BJ (cell line): ENCODE measurements around the gene PRTN3. TPM values are rescaled to one million over a fixed set of nuclear protein-coding genes. Genes with fewer than 3 reads are reported as not detected.
"Not testable (repeated sequence)": the region's sequence is repeated elsewhere in the genome, so short reads cannot be mapped to it uniquely, and the experiment has no call there.

Source experiments
- CTCF ChIA-PET: fragments of 350-600 bp; formaldehyde crosslinking; extraction: SDS; loops from one replicate; lab custom pipeline; 2021; ENCODE audit warnings: antibody characterized with exemption, inconsistent platforms; lab: Yijun Ruan, JAX
- POLR2A ChIA-PET: fragments of 300-600 bp; sonication (Branson Sonifier 250); formaldehyde crosslinking; extraction: SDS; loops from one replicate; lab custom pipeline; 2021; ENCODE audit warnings: antibody characterized with exemption; lab: Charles Lee
- DNase-seq: peaks from one replicate; pipeline ENCODE4 v3.0.0-alpha.2; 2011; ENCODE audit warnings: low read depth
- H3K27me3 ChIP-seq: 2 replicates; pipeline ENCODE4 v1.6.0; 2011; ENCODE audit warnings: low read length; ENCODE audit not compliant: control insufficient read depth, insufficient read depth
- H3K36me3 ChIP-seq: 2 replicates; pipeline ENCODE4 v1.5.1; 2011; ENCODE audit warnings: low read length; ENCODE audit not compliant: control insufficient read depth, insufficient read depth
- H3K4me3 ChIP-seq: 2 replicates; pipeline ENCODE4 v1.5.1; 2011; ENCODE audit warnings: low read depth, mild to moderate bottlenecking, control low read depth, low read length
- CTCF ChIP-seq: IDR thresholded peaks from 2 replicates; pipeline ENCODE4 v1.5.1; 2011; ENCODE audit warnings: low read depth, mild to moderate bottlenecking, control low read depth, inconsistent platforms, low read length, moderate library complexity; ENCODE audit not compliant: insufficient read depth
- polyA plus RNA-seq: library from polyadenylated mRNA; depleted of rRNA; stranded (reverse); fragments of >200 nt; gene quantifications from 2 replicates; pipeline ENCODE4 v1.2.3, GENCODE V29; 2011

Gene PRTN3
- polyA plus RNA-seq, 1 experiment, result not detected

GRCh38 chr19:845707-846521 lies 5.1 kb downstream of the PRTN3 start:
- Histone ChIP-seq H3K4me3 (no peak overlapping the region), H3K27me3 (peaks cover 14% of the 10 kb centered on the region), H3K36me3 (no peaks in the 10 kb centered on the region)
- POLR2A ChIA-PET, result no interaction called here
- no peak for DNase-seq
- TF ChIP-seq CTCF, result no peak
- CTCF ChIA-PET, result interaction anchor here (0.6 to 1.4 kb wide), 3 partner anchors 10 to 298 kb away, joined by 3 to 6 read pairs (median 3); no protein-coding TSS in a partner anchor

- TF ChIP-seq CTCF, result no peak
- DNase-seq, result no peak
- H3K36me3 ChIP-seq, result no peaks in the 10 kb centered on the region
- no peak overlapping the region for H3K4me3 ChIP-seq
- ChIA-PET POLR2A (no interaction called here), CTCF (interaction anchor here (0.6 kb wide), 1 partner anchor 8 kb away, joined by 3 read pairs; no protein-coding TSS in a partner anchor)
- H3K27me3 ChIP-seq, result peaks cover 12% of the 10 kb centered on the region
These were observed 7.7 kb downstream of the PRTN3 start for GRCh38 chr19:848386-848921.

- CTCF ChIA-PET, result interaction anchor here (0.6 to 1.2 kb wide), 2 partner anchors 8 to 9 kb away, joined by 3 to 4 read pairs; no protein-coding TSS in a partner anchor
- POLR2A ChIA-PET, H3K4me3 ChIP-seq, DNase-seq, H3K36me3 ChIP-seq, H3K27me3 ChIP-seq: not testable (repeated sequence)
These were observed 8.4 kb downstream of the PRTN3 start for GRCh38 chr19:849195-849594.

GRCh38 chr19:850221-850978 lies 9.6 kb downstream of the PRTN3 start:
- Histone ChIP-seq H3K4me3 (no peak overlapping the region), H3K36me3 (no peaks in the 10 kb centered on the region), H3K27me3 (peaks cover 7% of the 10 kb centered on the region)
- POLR2A ChIA-PET, result interaction anchor here (0.6 kb wide), 1 partner anchor 67 kb away, joined by 3 read pairs; no protein-coding TSS in a partner anchor
- TF ChIP-seq CTCF, result no peak
- peak; percentile 75 for DNase-seq
- CTCF ChIA-PET, result interaction anchor here (0.7 to 1.4 kb wide), 8 partner anchors 9 to 81 kb away, joined by 3 to 7 read pairs (median 4); partner anchors contain the start of gene CFD

- CTCF ChIA-PET, result interaction anchor here (0.7 to 1.4 kb wide), 8 partner anchors 9 to 81 kb away, joined by 3 to 7 read pairs (median 4); partner anchors contain the start of gene CFD
- H3K27me3 ChIP-seq, result peaks cover 7% of the 10 kb centered on the region
These were observed 10.2 kb downstream of the PRTN3 start for GRCh38 chr19:850979-851335.

More at GRCh38 chr19:850979-851335, 10.2 kb downstream of the PRTN3 start:
- no peak for DNase-seq
- Histone ChIP-seq H3K36me3 (no peaks in the 10 kb centered on the region), H3K4me3 (no peak overlapping the region)
- POLR2A ChIA-PET, result interaction anchor here (0.6 kb wide), 1 partner anchor 67 kb away, joined by 3 read pairs; no protein-coding TSS in a partner anchor
- no peak for TF ChIP-seq CTCF
